ENCODE measurements around the gene PCDH9.

PCDH9 gene

DNA sequence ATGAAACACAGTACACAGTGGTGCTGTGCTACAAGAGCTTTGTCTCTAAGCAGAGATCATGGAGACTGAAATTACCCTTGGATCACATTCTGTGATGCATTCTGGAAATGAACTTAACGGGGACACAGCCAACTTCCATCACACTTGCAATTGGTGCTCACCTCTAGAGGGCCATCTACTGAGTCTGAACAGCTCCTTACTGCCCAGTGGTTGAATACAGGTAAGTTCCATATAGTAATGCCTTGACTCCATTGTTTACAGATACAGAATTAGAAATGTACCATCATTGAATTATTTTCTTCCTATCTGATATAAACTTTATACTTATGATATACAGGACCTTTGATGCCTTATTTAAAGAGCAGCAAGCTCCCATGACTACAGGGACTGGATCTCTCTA lies 686.4 kb downstream of the PCDH9 start:
- no peak for DNase-seq (ENCODE audit: low spot score)
- TF ChIP-seq, protein P1, sequence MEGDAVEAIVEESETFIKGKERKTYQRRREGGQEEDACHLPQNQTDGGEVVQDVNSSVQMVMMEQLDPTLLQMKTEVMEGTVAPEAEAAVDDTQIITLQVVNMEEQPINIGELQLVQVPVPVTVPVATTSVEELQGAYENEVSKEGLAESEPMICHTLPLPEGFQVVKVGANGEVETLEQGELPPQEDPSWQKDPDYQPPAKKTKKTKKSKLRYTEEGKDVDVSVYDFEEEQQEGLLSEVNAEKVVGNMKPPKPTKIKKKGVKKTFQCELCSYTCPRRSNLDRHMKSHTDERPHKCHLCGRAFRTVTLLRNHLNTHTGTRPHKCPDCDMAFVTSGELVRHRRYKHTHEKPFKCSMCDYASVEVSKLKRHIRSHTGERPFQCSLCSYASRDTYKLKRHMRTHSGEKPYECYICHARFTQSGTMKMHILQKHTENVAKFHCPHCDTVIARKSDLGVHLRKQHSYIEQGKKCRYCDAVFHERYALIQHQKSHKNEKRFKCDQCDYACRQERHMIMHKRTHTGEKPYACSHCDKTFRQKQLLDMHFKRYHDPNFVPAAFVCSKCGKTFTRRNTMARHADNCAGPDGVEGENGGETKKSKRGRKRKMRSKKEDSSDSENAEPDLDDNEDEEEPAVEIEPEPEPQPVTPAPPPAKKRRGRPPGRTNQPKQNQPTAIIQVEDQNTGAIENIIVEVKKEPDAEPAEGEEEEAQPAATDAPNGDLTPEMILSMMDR (IDR thresholded peaks at IDR 0.05; ENCODE audit: borderline replicate concordance, control extremely low read depth, extremely low read depth, insufficient read depth, missing control alignments): no peak
- in situ Hi-C loops (cut with MboI; ENCODE audit: low sequenced_read_pairs, unreplicated experiment): no loop called here

DNA sequence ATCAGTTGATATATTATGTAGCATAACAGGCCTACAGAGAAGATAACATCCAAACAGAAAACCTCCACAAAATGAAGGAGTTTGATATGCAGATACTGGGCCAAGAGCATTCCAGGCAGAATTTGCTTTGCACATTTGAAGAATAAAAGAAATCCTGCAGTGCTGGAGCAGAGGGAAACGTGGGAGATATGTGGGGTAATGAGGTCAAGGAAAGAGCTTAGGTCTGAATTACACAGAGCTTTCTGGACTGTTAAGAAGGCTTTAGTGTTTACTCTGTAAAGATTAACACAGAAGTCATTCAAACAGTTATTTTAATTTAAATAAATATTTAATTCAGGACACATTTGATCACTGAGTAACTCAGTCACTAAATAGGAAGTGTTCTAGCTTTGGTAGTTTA lies 692.7 kb downstream of the PCDH9 start:
- in situ Hi-C loops (cut with MboI; ENCODE audit: low sequenced_read_pairs, unreplicated experiment): no loop called here
- DNase-seq (ENCODE audit: low spot score): no peak
- TF ChIP-seq, protein P1 (IDR thresholded peaks at IDR 0.05; ENCODE audit: borderline replicate concordance, control extremely low read depth, extremely low read depth, insufficient read depth, missing control alignments): no peak

DNA sequence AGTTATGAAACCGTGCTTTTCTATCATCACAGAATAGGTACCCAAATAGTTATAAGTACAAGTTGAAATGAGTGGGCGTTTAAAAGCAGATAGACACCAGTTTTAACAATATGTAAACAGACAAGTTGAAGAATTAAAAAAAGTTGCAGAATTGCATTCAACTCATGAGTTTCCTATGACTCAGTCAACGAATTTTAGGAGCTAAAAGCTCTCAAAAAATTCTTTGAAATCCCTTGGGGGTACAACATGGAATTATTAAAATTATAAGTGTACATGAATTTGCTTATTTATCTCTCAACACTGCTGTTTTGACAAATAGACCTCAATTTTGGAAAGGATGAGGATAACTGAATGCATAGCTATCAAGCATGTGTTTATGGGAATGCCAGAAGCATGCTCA lies 693.4 kb downstream of the PCDH9 start:
- DNase-seq (ENCODE audit: low spot score): no peak
- TF ChIP-seq, protein P1 (IDR thresholded peaks at IDR 0.05; ENCODE audit: borderline replicate concordance, control extremely low read depth, extremely low read depth, insufficient read depth, missing control alignments): no peak
- in situ Hi-C loops (cut with MboI; ENCODE audit: low sequenced_read_pairs, unreplicated experiment): no loop called here

- in situ Hi-C loops (cut with MboI; ENCODE audit: low sequenced_read_pairs, unreplicated experiment): no loop called here
- no peak for DNase-seq (ENCODE audit: low spot score)
- TF ChIP-seq, protein P1 (IDR thresholded peaks at IDR 0.05; ENCODE audit: borderline replicate concordance, control extremely low read depth, extremely low read depth, insufficient read depth, missing control alignments): no peak
Measured at GRCh38 chr13:66534561-66534960, 695.6 kb downstream of the PCDH9 start.

DNA sequence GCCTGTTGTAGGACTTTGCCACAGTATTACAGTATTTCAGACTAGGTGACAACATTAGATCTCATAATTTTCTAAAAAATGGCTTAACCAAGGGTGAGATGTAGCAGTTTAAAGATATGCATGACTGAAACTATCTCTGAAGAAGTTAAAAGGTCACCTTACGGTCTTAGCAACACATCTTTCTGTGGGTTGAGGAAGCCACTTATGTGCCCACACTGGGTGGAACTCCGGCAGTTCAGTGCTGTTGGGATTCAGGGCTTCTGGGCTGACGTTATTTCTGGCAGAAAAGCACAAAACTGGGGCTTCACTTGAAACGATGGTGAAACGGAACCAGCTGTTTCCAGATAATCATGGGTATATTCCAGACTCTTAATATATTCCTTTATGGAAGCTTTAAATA lies 697.3 kb downstream of the PCDH9 start:
- in situ Hi-C loops (cut with MboI; ENCODE audit: low sequenced_read_pairs, unreplicated experiment): no loop called here
- TF ChIP-seq, protein P1 (IDR thresholded peaks at IDR 0.05; ENCODE audit: borderline replicate concordance, control extremely low read depth, extremely low read depth, insufficient read depth, missing control alignments): no peak
- no peak for DNase-seq (ENCODE audit: low spot score)

DNA sequence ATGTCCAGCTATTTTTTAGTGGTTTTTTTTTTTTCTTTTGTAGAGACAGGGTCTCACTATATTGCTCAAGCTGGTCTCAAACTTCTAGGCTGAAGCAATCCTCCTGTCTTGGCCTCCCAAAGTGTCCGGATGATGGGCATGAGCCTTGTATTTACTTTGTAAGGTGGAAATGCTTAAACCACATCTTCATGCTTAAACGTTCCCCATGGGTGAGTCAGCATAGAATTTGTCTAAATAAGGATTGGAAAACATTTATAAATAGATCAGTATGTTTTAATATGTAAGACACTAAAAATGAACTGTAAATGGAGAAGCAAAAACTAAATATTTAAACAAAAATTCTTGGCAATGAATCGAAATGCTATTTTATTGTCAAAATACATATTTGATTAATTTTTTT lies 698.0 kb downstream of the PCDH9 start:
- in situ Hi-C loops (cut with MboI; ENCODE audit: low sequenced_read_pairs, unreplicated experiment): no loop called here
- no peak for DNase-seq (ENCODE audit: low spot score)
- TF ChIP-seq, protein P1 (IDR thresholded peaks at IDR 0.05; ENCODE audit: borderline replicate concordance, control extremely low read depth, extremely low read depth, insufficient read depth, missing control alignments): no peak

DNA sequence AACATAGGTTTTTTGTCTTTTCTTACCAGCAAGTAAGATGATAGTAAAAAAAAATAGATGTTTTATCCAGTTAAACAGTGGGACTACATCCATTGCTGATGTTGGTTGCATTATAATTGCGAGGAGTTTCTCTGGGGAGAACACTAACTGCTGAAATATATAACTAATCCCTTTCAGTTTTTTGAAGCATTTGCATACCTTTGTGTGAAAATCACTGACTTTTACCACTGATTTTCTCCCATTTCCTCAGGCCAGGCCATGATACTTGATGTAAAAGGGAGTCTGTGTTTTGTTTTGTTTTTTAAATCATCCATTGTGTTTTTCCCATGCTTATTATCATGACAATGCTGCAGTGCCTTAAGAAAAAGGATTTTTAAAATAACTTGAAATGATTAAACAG lies 699.5 kb downstream of the PCDH9 start:
- TF ChIP-seq, protein P1 (IDR thresholded peaks at IDR 0.05; ENCODE audit: borderline replicate concordance, control extremely low read depth, extremely low read depth, insufficient read depth, missing control alignments): no peak
- in situ Hi-C loops (cut with MboI; ENCODE audit: low sequenced_read_pairs, unreplicated experiment): no loop called here
- DNase-seq (ENCODE audit: low spot score): no peak

Data from GM13976 (cell line).